Renal pelvis (tissue), 12 donors: ENCODE results near the gene CTAGE9. TPM values are rescaled to one million over a fixed set of nuclear protein-coding genes. Genes with fewer than 3 reads are reported as not detected.
"Not testable (repeated sequence)": the region's sequence is repeated elsewhere in the genome, so short reads cannot be mapped to it uniquely, and the experiment has no call there.

Experiments
- DNase-seq: peaks from one replicate; pipeline ENCODE4 v3.0.0-alpha.2; 2013
- long read RNA-seq, 16 experiments: transcript quantifications; one replicate each; lab custom pipeline, GENCODE V29; 2026
- polyA plus RNA-seq, 3 donors: library from polyadenylated mRNA; unstranded; fragments of 120-200 nt; gene quantifications; one replicate each; pipeline ENCODE4 v1.2.1, GENCODE V29; 2013; ENCODE audit not compliant: insufficient read length in 3 of 3

Gene CTAGE9, protein sequence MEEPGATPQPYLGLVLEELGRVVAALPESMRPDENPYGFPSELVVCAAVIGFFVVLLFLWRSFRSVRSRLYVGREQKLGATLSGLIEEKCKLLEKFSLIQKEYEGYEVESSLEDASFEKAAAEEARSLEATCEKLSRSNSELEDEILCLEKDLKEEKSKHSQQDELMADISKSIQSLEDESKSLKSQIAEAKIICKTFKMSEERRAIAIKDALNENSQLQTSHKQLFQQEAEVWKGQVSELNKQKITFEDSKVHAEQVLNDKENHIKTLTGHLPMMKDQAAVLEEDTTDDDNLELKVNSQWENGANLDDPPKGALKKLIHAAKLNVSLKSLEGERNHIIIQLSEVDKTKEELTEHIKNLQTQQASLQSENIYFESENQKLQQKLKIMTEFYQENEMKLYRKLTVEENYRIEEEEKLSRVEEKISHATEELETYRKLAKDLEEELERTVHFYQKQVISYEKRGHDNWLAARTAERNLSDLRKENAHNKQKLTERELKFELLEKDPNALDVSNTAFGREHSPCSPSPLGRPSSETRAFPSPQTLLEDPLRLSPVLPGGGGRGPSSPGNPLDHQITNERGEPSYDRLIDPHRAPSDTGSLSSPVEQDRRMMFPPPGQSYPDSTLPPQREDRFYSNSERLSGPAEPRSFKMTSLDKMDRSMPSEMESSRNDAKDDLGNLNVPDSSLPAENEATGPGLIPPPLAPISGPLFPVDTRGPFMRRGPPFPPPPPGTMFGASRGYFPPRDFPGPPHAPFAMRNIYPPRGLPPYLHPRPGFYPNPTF
- not detected for polyA plus RNA-seq
- long read RNA-seq, donor 1, partial matches to known transcripts: 0 of 1 reads
- long read RNA-seq, donor 1, other reads (novel, unspliced or antisense): 0 of 1 reads
- long read RNA-seq, donor 2: 0 reads
- long read RNA-seq, donor 3, partial matches to known transcripts: 0 of 1 reads
- long read RNA-seq, donor 3, other reads (novel, unspliced or antisense): 0 of 1 reads
- long read RNA-seq, donor 4: 0 reads
- long read RNA-seq, donor 5: 0 reads
- long read RNA-seq, donor 6, partial matches to known transcripts: 0 of 1 reads
- long read RNA-seq, donor 6, other reads (novel, unspliced or antisense): 0 of 1 reads
- long read RNA-seq, donor 7, partial matches to known transcripts: 8 of 8 reads
- long read RNA-seq, donor 7, other reads (novel, unspliced or antisense): 0 of 8 reads
- long read RNA-seq, donor 8: 0 reads
- long read RNA-seq, donor 9, partial matches to known transcripts: 5 of 5 reads
- long read RNA-seq, donor 9, other reads (novel, unspliced or antisense): 0 of 5 reads
- long read RNA-seq, donor 10: 0 reads
- long read RNA-seq, donor 11: 0 reads
- long read RNA-seq, donor 12, partial matches to known transcripts: 6 of 6 reads
- long read RNA-seq, donor 12, other reads (novel, unspliced or antisense): 0 of 6 reads
- long read RNA-seq, donor 13: 0 reads
- long read RNA-seq, donor 14, partial matches to known transcripts: 12 of 14 reads
- long read RNA-seq, donor 14, other reads (novel, unspliced or antisense): 0 of 14 reads
- long read RNA-seq, donor 15: 0 reads
- long read RNA-seq, donor 16, partial matches to known transcripts: 7 of 7 reads
- long read RNA-seq, donor 16, other reads (novel, unspliced or antisense): 0 of 7 reads

DNA sequence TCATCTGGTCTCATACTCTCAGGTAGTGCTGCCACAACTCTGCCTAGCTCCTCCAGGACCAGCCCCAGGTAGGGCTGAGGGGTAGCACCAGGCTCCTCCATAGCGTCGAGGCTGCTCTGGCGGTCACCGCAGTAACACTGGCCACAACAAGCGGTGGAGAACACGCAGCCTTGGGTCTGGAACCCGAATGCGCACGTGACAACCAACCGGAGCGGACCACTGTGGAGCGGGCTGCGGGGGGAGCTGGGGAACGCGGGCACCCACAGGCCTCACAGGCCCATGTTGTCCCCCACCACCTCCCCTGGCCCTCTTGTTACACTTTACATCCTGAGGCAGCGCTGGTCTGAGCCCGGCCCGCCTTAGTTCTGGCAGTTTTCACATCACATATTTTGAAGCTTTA, at the start of gene CTAGE9:
Gene CTAGE9, minus strand, starts transcription at position 101 of the 400 bp plus-strand sequence. Its CDS starts 0 bp downstream, at position 101.
- DNase-seq: not testable (repeated sequence)

DNA sequence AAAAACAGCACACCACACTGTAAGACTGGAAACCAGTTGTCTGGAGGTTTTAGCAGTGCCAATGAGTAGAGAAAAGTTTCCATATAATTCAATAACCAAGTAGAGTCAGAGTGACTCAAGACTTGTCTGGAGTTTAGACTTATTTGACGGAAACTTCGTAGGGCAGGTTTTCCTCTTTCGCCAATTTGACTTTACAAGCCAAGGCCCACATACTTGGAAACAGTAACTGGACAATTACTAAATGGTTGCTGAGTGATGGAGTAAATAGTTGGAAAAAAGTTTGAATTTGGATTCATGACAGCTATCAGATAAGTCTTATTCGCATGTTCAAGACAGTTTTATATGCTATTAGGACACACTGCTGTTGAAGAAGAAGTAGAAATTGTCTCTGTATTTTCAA, 48.1 kb upstream of the CTAGE9 start:
- DNase-seq: no peak

DNA sequence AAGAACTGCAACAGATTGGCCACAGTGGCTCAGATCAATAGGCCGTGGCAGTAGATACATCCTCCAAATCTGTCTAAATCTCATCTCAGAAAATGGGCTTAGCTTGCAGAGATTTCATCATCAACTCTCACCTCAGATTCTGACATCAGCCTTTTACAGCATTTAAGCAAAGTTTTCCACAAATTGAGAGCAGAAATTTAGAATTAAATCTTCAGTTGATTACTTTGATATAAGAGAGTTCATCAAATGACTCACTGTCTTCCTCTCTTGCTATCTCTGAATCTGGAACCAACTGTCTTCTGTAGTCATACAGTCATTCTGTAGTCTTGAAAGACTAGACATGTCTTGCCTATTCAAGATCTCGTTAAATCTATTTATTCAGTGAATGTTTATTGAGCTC, 45.2 kb upstream of the CTAGE9 start:
- no peak for DNase-seq

DNA sequence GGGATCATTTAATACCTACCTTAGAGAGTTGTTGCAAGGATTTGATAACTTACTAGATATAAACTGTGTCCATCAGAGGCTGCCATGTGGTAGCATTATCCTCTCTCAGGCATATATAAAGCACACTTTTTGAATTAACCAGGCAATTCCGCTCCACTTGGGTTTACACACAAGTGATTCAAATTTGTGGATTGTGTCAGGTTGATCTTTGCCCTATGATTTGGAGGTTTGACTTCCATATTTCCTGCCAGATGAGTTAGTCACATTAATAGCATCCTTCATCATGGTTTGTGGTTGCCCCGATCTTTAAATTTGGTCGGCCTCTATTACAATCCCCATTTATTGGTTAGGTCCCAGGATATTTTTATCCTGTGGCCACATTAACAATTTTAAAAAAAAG, 44.8 kb upstream of the CTAGE9 start:
- no peak for DNase-seq

DNA sequence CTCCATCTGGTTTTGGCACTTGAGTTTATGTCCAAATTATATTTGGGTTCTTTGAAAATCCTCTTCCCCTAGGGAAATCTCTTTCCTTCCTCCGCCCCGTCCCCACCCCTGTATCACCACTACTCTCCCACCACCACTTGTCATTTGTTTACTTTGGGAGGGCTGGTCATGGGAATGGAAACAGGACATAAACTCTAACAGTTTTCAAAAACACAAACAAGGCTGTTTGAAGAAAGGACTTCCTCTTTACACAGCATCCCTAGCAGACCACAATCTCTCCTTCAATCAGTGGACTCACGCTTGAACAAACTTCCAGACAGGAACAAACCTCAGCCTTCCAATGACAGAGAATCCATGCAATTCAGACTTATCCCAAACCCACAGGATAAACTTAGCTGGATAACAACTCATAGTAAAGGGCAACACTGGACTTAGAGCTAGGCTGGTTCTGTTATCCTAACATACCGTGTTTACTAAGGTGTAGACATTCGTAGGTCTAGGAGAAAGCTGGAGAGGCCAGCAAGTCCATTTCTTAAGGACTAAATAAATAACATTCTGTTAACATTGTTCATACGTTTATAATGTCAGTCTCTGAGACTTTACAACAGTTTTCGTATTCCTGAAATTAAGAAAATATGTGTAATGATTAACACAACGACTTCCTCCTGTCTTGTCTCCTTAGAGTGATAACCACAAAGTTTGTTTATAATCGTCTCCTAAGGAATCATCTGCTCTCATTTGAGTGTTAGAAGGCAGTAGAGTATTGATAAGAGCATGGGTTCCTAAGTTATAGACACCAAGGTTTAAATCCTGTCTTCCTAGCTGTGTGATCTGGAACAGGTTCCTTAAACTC, 44.1 kb upstream of the CTAGE9 start:
- DNase-seq: no peak

DNA sequence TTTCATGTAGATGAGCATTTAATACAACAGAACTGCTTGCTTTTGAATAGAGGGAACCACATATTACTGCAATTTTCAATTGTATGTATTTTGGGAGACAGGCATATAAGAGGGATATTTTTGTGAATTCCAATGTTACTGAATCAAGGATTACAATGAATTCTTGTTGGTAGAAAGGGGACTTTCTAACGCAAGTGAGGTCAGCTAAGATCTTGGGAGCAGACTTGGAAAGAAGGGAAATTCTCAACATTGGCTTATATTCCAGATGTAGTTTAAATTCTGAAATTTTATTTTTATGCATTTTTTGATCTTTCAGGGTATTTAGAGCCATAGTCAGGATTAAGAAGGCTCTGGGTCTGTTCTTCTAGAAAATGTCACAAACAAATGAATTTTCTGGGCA, 43.3 kb upstream of the CTAGE9 start:
- DNase-seq: no peak

DNA sequence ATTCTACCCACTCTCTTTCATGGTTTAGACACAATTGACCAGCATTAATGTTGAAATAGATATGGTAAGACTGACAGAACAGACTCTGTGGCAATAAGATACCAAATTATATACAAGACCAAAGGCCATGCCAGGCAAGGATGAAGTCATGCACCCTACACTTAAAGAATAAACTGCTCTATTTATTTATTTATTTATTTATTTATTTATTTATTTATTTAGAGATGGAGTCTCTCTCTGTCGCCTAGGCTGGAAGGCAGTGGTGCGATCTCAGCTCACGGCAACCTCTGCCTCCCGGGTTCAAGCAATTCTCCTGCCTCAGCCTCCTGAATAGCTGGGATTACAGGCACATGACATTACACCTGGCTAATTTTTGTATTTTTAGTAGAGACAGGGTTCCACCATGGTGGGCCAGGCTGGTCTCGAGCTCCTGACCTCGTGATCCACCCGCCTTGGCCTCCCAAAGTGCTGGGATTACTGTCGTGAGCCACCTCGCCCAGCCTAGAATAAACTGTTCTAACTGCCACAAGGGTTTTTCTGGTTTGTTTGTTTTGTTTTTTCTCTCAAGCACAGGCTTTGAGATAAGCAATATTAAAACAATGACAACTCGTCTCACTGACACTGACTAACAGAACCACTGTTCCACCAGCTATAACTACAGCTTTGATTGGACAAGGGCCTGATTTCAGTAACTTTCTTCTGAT, 40.3 kb upstream of the CTAGE9 start:
- not testable (repeated sequence) for DNase-seq

DNA sequence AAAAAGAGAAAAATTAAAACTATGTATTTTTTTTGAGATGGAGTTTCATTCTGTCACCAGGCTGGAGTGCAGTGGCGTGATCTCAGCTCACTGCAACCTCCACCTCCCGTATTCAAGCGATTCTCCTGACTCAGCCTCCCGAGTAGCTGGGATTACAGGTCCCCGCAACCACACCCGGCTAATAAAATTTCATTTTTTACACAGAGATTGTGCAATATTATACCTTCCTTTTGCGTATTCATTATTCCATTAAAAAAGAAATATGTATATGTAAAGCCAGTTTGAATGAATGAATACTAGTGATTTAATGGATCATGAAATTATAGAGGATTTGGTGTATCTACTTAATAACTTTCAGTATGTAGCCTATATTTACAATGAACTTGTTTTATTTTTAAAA, 38.2 kb upstream of the CTAGE9 start:
- no peak for DNase-seq

DNA sequence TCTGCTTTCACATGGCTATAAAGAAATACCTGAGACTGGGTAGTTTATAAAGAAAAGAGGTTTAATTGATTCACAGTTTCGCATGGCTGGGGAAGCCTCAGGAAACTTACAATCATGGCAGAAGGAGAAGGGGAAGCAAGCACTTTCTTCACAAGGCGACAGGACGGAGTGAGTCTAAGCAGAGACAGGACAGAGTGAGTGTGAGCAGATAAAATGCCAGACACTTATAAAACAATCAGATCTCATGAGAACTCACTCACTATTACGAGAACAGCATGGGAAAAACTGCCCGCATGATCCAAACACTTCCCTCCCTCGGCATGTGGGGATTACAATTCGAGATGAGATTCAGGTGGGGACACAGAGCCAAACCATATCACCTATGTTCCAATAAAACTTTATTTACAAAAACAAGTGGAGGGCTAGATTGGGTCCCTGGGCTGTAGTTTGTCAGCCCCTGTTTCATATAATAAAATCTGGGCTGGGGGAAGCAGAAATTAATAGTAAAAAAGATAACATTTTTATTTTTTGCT, 37.1 kb upstream of the CTAGE9 start:
- no peak for DNase-seq

DNA sequence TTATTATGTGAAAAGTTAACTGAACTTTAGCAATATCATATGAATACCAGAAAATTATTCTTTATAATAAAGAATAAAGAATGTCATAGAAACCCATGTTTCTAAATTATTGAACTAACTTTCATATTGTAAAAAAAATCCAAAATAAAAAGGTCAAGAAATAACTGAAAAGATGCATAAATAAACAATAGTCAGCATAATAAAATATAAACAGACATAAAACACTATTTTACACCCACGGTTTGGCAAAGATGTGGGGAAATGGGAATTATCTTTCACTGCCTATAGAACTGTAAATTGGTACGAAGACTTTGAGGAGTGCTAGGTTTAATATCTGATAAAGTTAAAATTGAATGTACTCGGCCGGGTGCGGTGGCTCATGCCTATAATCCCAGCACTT, 34.7 kb upstream of the CTAGE9 start:
- no peak for DNase-seq

DNA sequence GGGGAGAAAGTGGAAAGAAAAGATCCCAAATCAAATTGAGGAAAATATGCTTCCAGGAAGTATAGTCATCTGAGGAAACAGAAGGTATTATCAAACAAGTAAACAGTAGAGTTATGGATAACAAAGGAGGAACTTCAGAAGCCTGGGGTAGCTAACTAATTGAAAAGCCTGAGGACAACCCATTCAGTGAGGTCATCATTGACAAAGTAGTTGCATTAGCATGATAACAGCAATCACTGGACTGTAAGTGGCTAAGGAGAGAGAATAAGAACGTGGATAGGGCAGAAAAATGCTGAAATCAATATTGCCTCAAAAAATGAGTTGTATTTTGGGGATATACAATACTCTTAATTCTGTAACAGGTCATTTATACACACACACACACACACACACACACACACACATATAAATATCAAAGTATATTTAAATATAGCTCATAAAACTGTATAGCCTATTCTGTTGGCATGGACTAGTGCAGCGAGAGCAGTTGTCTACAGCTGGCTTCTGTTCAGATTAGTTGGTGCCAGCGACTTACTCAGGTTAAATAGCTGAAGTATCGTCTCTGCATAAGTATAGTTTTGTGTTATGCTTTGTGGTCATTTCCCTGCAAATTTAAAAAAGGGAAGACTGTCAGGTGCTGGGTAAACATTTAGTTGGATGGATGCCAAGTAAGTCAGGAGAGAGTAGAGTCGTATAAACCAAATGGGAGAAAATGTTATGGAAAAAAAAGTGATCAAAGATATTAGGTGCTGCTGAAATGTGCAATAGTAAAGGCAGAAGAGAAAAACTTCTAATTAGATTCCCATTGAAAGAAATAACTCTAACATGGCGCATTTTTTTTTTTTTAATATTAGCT, 33.8 kb upstream of the CTAGE9 start:
- DNase-seq: no peak

DNA sequence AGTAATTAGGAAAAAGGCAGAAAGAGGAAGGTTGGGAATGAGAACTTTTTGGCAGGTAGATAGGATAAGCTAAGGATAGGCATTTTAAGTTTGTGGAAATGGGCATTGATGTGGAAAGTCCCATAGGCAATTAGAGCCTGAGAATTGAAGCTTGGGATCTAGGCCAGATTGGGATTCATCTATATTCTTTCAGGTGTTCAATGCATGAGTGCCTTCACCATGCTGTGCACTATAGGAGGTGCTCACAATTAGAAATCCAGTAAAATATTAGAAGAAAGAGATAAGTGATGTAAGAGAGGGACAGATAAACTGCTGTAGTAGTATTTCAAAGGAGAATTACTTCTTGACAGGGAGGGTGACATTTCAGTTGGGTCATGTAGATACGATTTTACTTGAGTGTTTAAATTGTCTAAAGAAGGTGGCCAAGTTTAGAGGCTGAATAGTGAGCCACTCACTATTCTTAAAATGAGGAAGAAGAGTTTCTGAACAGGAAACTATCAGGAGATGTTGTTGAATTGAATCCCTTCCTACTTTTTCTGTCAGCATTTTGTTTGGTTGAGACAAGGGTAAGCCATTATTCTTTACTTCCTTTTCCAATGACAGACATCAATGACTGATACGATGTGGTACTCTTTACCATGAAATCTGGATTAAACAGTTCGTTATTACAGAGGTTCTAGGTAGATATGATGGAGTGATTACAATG, 31.0 kb upstream of the CTAGE9 start:
- no peak for DNase-seq

DNA sequence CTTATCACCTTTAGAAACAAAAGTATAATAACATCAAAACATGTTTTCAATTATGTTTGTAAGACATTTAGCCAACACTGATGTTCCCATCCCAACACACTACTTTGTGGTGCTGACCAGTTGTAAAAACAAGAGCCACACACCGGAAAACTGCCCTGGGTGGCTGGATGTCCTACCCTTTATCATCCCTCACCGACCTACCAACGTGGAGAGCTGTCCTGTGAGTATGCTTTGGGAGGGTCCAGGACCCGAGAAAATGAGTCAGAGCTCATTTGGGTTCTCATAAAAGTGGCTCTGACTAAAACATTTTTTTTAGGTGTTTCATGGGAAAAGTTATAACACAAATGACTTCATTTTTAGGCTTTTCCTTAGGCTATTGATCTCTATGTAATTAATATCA, 29.3 kb upstream of the CTAGE9 start:
- no peak for DNase-seq

DNA sequence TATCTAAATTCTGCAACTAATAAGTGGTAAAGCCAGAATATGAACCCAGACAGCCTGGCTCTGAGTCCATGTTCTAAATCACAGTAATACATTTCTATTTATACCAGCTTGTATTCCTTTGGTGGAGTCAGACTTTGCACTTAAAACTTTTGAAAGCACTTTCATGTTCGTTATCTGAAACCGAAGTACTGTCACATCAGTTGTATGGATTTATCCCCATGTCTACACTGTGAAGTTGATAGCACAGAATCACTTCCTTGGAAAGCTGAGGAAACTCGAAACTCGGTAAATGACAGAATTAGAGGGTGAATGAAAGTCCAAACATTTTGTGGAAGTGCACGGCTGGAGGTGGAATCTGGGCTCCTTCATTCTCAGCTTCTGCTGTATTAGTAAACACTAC, 28.3 kb upstream of the CTAGE9 start:
- no peak for DNase-seq

DNA sequence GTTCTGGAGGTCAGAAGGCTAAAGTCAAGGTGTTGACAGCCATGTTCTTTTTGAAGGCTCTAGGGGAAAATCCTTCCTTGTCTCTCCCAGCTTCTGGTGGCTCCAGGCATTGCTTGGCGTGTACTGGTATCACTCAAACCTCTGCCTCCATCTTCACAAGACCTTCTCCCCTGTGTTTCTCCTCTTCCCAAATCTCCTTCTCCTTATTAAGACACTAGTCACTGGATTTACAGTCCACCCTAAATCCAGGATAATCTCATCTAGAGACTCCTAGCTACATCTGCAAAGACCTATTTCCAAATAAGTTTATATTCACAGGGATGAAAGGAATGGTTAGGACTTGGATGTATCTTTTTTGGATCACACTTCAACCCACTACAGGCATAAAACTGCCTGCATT, 26.0 kb upstream of the CTAGE9 start:
- DNase-seq: no peak

DNA sequence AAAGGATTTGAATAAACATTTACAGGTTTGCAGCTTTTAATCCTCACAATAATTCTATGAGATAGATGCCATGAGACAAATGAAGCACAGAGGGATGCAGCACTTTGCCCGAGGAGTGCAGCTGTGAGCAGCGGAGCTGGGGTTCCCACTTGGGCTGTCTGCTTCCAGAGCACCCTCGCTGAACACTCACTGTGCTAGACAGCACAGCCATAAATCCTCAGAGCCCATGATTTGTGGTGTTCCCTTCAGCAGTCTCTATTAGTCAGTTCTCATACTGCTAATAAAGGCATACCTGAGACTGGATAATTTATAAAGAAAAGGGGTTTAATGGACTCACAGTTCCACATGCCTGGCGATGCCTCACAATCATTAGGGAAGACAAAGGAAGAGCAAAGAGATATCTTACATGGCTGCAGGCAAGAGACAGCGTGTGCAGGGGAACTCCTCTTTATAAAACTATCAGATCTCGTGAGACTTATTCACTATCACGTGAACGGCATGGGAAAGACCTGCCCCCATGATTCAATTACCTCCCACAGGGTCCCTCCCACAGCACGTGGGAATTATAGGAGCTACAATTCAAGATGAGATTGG, 25.3 kb upstream of the CTAGE9 start:
- DNase-seq: no peak

DNA sequence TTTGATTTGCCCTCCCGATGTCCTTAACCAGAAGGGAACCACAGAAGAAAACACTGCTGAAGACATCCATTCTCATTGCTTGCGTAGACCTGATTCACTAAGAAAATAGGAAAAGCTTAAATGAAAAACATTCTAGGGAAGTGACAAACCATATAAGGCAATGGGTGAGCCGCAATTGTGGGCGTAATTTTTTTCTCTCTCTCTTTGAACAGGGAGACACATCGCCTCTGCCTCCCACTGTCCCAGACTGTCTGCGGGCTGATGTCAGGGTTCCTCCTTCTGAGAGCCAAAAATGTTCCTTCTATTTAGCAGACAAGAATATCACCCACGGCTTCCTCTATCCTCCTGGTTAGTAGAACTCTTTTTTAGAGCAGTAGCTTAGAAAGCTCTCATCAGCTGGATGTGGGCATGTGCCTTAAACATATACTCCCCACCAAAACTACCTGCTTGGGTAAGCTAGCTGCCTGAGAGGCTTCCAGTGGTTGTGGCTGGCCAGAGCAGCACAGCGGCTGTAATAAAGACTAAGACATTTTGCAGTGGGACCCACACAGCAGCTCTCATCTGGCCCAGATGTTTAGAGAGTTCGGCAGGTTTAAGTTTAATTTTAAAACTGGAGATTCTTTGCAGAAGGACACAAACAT, 22.7 kb upstream of the CTAGE9 start:
- DNase-seq: no peak
